K562 (cell line): Measurements from ENCODE around the gene BTG2. TPM values are rescaled to one million over a fixed set of nuclear protein-coding genes. Genes with fewer than 3 reads are reported as not detected.

Experiments used
- CBX5 ChIP-seq: IDR thresholded peaks from 2 replicates; pipeline ENCODE4 v1.6.1; 2014; ENCODE audit warnings: low read depth, borderline replicate concordance
- CHD4 ChIP-seq: fragments of 200-600 bp; sonication (generic); IDR thresholded peaks from 3 replicates; pipeline ENCODE4 v1.6.1; 2012; ENCODE audit warnings: low read depth, mild to moderate bottlenecking, mixed read lengths, low read length, inconsistent platforms; ENCODE audit not compliant: insufficient read depth, insufficient replicate concordance, poor library complexity, severe bottlenecking
- CTBP1 ChIP-seq: fragments of 450-650 bp; IDR thresholded peaks from 2 replicates; pipeline ENCODE4 v1.6.1; 2016; ENCODE audit warnings: borderline replicate concordance
- FOXM1 ChIP-seq, 2 experiments: fragments of 450-650 bp in 1 of 2; sonication (generic) in 1 of 2; formaldehyde crosslinking in 1 of 2; IDR thresholded peaks; 2 replicates each; pipeline versions ENCODE4 v1.6.1 to v1.9.0; 2017 to 2022; ENCODE audit warnings: low read depth in 2 of 2, mild to moderate bottlenecking in 2 of 2, missing genetic modification reagents in 1 of 2, moderate library complexity in 1 of 2
- HDAC3 ChIP-seq: fragments of 450-650 bp; IDR thresholded peaks from 2 replicates; pipeline ENCODE4 v1.6.1; 2018; ENCODE audit warnings: borderline replicate concordance, mild to moderate bottlenecking, moderate library complexity; ENCODE audit not compliant: partially characterized antibody
- KDM1A ChIP-seq, 2 experiments: fragments of 450-650 bp; IDR thresholded peaks; 2 replicates each; pipeline ENCODE4 v1.6.1; 2016; ENCODE audit warnings: mild to moderate bottlenecking in 2 of 2
- KLF13 ChIP-seq: fragments of 450-650 bp; IDR thresholded peaks from 2 replicates; pipeline ENCODE4 v1.6.1; 2016; ENCODE audit warnings: missing genetic modification characterization, low read depth, mild to moderate bottlenecking, missing compliant biosample characterization, moderate library complexity, borderline replicate concordance
- L3MBTL2 ChIP-seq: fragments of 450-650 bp; IDR thresholded peaks from 2 replicates; pipeline ENCODE4 v1.6.1; 2016; ENCODE audit warnings: mild to moderate bottlenecking, moderate library complexity
- NBN ChIP-seq: fragments of 450-650 bp; IDR thresholded peaks from 2 replicates; pipeline ENCODE4 v1.6.1; 2016; ENCODE audit warnings: low read depth, mild to moderate bottlenecking
- NCOR1 ChIP-seq: fragments of 450-650 bp; IDR thresholded peaks from 2 replicates; pipeline ENCODE4 v1.6.1; 2016; ENCODE audit warnings: mild to moderate bottlenecking, moderate library complexity
- NONO ChIP-seq, 2 experiments: fragments of 200-400 bp in 1 of 2; fragments of 450-650 bp in 1 of 2; formaldehyde crosslinking in 1 of 2; IDR thresholded peaks; 2 replicates each; pipeline ENCODE4 v1.6.1; 2017; ENCODE audit warnings: low read depth in 2 of 2, mild to moderate bottlenecking in 2 of 2, moderate library complexity in 2 of 2, low read length in 1 of 2
- SMARCA4 ChIP-seq: fragments of 450-650 bp; IDR thresholded peaks from 2 replicates; pipeline ENCODE4 v1.6.1; 2016
- TCFL5 ChIP-seq: fragments of 250-450 bp; sonication (Bioruptor Pico); conservative IDR thresholded peaks from 2 replicates; pipeline ENCODE4 v1.6.1; 2021; ENCODE audit warnings: mild to moderate bottlenecking, moderate library complexity, matching md5 sums
- ZNF140 ChIP-seq: fragments of 250-450 bp; sonication (Bioruptor Pico); IDR thresholded peaks from 2 replicates; pipeline ENCODE4 v1.8.0; 2021; ENCODE audit warnings: moderate library complexity, mild to moderate bottlenecking, inconsistent platforms
- ZNF197 ChIP-seq: fragments of 200-800 bp; sonication (Bioruptor generic); IDR thresholded peaks from 2 replicates; pipeline ENCODE4 v1.6.1; 2016; ENCODE audit warnings: low read depth, missing genetic modification characterization, missing compliant biosample characterization
- ZZZ3 ChIP-seq: fragments of 450-650 bp; IDR thresholded peaks from 2 replicates; pipeline ENCODE4 v1.6.1; 2016; ENCODE audit warnings: antibody characterized with exemption, mild to moderate bottlenecking, moderate library complexity
- polyA plus RNA-seq, 8 experiments: library from polyadenylated mRNA; depleted of rRNA in 4 of 8; stranded (reverse) in 5 of 8; unstranded in 3 of 8; fragments of >200 nt; fragmentation: Nextera tagmentation in 2 of 8; fragmentation: Illumina TruSeq in 1 of 8; extraction: Ambion mirVana in 2 of 8; extraction: Trizol in 1 of 8; gene quantifications; 2 replicates each; pipeline versions ENCODE4 v1.2.1 to v1.2.3, GENCODE V29; 2011 to 2014; ENCODE audit warnings: inconsistent platforms in 1 of 8, missing spikeins in 1 of 8
- total RNA-seq, 7 experiments: library from RNA; depleted of rRNA in 6 of 7; stranded (reverse); fragments of >200 nt in 6 of 7; fragmentation: Illumina TruSeq in 2 of 7; extraction: Trizol in 2 of 7; gene quantifications; 2 replicates each; pipeline versions ENCODE4 v1.2.1 to v1.2.3, GENCODE V29; 2011 to 2021; ENCODE audit warnings: low replicate concordance in 1 of 7
- TF ChIP-seq, protein P1 (sequence below): fragments of 450-650 bp; IDR thresholded peaks from 2 replicates; pipeline ENCODE4 v1.6.1; 2018; ENCODE audit not compliant: partially characterized antibody
- TF ChIP-seq, protein P2 (sequence below): fragments of 450-650 bp; formaldehyde crosslinking; IDR thresholded peaks from 2 replicates; pipeline ENCODE4 v1.4.0; 2020; ENCODE audit warnings: mild to moderate bottlenecking, moderate library complexity
- TF ChIP-seq, protein P3 (sequence below): fragments of 450-650 bp; IDR thresholded peaks from one replicate; pipeline ENCODE4 v1.6.1; 2018; ENCODE audit warnings: mild to moderate bottlenecking, moderate library complexity; ENCODE audit not compliant: partially characterized antibody

Gene BTG2
- total and polyA plus RNA-seq, 9 of the 15 experiments (the other 6 are each of a cell fraction or from before 2014, with no cell fraction given) = 2.3 to 41.9 (median 8.7) TPM

DNA sequence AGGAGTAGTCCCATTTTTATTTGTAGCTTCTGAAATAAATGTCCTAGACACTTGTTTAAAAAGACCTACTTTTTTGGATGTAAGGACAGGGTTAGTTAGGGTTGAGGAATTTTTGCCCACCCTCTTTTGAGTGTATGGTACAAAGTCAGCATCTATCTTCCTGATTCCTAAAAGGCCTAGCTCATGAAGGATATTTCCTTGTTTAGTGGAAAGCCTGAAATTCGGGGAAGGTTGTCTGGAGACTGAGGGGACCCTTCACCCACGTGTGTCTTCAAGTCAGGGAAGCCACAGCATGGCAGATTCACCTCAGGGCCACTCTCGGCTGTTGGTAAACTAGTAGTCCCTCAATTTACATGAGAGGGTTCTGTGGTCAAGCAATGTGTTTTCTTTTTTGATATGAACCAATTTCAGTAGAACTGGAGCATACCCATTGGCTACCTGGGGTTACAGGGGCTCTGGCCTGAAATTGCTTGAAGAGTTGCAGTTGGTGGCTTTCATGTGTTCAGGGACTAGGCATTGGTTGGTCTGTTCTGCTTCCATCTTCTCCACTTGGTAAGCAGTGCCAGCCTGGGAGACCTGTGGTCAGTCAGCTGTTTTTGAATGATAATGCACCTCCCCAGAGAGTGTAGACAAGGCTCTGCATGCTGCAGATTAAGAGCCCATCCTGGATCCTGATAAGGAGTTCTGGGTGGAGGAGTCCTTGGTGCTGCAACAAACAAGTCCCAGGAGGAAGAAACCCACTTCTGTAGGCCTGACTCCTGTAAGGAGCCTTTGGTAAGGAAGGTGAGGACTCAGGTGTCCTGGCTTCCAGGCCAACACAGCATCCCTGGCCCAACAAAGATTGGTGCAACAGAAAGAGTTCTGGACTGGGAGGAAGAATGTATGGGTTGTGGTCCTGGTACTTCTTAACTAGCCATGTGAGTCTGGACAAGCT is 6.3 kb downstream of the BTG2 start (continued):
- TF ChIP-seq, protein P1, sequence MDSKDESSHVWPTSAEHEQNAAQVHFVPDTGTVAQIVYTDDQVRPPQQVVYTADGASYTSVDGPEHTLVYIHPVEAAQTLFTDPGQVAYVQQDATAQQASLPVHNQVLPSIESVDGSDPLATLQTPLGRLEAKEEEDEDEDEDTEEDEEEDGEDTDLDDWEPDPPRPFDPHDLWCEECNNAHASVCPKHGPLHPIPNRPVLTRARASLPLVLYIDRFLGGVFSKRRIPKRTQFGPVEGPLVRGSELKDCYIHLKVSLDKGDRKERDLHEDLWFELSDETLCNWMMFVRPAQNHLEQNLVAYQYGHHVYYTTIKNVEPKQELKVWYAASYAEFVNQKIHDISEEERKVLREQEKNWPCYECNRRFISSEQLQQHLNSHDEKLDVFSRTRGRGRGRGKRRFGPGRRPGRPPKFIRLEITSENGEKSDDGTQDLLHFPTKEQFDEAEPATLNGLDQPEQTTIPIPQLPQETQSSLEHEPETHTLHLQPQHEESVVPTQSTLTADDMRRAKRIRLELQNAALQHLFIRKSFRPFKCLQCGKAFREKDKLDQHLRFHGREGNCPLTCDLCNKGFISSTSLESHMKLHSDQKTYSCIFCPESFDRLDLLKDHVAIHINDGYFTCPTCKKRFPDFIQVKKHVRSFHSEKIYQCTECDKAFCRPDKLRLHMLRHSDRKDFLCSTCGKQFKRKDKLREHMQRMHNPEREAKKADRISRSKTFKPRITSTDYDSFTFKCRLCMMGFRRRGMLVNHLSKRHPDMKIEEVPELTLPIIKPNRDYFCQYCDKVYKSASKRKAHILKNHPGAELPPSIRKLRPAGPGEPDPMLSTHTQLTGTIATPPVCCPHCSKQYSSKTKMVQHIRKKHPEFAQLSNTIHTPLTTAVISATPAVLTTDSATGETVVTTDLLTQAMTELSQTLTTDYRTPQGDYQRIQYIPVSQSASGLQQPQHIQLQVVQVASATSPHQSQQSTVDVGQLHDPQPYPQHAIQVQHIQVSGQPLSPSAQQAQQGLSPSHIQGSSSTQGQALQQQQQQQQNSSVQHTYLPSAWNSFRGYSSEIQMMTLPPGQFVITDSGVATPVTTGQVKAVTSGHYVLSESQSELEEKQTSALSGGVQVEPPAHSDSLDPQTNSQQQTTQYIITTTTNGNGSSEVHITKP = peak; percentile 50
- TF ChIP-seq KDM1A (IDR thresholded peaks at IDR 0.05) = peak; percentile 92 to 96
- no peak; the same call in 1 of the 2 replicates for TF ChIP-seq TCFL5 (CRISPR knock-in tag)
- peak; percentile 96 for TF ChIP-seq FOXM1 (IDR thresholded peaks at IDR 0.05; ENCODE audit: low read depth)
- TF ChIP-seq FOXM1 (CRISPR knock-in tag; IDR thresholded peaks at IDR 0.05; ENCODE audit: low read depth) = no peak
- TF ChIP-seq, protein P2, sequence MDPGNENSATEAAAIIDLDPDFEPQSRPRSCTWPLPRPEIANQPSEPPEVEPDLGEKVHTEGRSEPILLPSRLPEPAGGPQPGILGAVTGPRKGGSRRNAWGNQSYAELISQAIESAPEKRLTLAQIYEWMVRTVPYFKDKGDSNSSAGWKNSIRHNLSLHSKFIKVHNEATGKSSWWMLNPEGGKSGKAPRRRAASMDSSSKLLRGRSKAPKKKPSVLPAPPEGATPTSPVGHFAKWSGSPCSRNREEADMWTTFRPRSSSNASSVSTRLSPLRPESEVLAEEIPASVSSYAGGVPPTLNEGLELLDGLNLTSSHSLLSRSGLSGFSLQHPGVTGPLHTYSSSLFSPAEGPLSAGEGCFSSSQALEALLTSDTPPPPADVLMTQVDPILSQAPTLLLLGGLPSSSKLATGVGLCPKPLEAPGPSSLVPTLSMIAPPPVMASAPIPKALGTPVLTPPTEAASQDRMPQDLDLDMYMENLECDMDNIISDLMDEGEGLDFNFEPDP = no peak
- TF ChIP-seq NCOR1 = peak; percentile 98
- peak in 1 of 2 experiments; percentile 57; a peak in 1 of 4 replicates for TF ChIP-seq NONO (IDR thresholded peaks at IDR 0.05; ENCODE audit: low read depth in 2 of 2, low read length in 1 of 2)
- no peak for TF ChIP-seq CHD4
- TF ChIP-seq, protein P3, sequence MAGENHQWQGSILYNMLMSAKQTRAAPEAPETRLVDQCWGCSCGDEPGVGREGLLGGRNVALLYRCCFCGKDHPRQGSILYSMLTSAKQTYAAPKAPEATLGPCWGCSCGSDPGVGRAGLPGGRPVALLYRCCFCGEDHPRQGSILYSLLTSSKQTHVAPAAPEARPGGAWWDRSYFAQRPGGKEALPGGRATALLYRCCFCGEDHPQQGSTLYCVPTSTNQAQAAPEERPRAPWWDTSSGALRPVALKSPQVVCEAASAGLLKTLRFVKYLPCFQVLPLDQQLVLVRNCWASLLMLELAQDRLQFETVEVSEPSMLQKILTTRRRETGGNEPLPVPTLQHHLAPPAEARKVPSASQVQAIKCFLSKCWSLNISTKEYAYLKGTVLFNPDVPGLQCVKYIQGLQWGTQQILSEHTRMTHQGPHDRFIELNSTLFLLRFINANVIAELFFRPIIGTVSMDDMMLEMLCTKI = no peak
- TF ChIP-seq ZNF197 (CRISPR knock-in tag) = peak; percentile 90
- no peak for TF ChIP-seq CBX5
- TF ChIP-seq HDAC3 = peak; percentile 94
- TF ChIP-seq CTBP1 = peak; percentile 98
- TF ChIP-seq SMARCA4 = peak; percentile 99
- TF ChIP-seq ZNF140 (CRISPR knock-in tag) = peak; percentile 7; the same call in 1 of the 2 replicates
- TF ChIP-seq NBN = peak; percentile 87
- TF ChIP-seq L3MBTL2 = peak; percentile 76; the same call in 1 of the 2 replicates
- TF ChIP-seq KLF13 (tag) = no peak
- TF ChIP-seq ZZZ3 = no peak
